Heart right ventricle (tissue), 16 donors: Measurements from ENCODE around the gene METTL26. TPM values are rescaled to one million over a fixed set of nuclear protein-coding genes. Genes with fewer than 3 reads are reported as not detected.

Experiments used
- ATAC-seq, 8 donors: fragments of 200-7000 bp; cut with Tn5 transposase; one replicate each; pipeline ENCODE4 v1.9.1; 2020; ENCODE audit warnings: mild to moderate bottlenecking in 8 of 8, moderate library complexity in 8 of 8, moderate number of reproducible peaks in 1 of 8
- DNase-seq, 2 donors: peaks; one replicate each; pipeline ENCODE4 v3.0.0-alpha.2; 2020
- H3K27ac ChIP-seq, 10 donors: fragments of 200-600 bp; sonication (generic) in 2 of 10; one replicate each; pipeline versions ENCODE4 v1.5.0 to v1.8.0; 2020 to 2022; ENCODE audit warnings: mild to moderate bottlenecking in 3 of 10
- H3K27me3 ChIP-seq, 7 donors: fragments of 200-600 bp; one replicate each; pipeline ENCODE4 v1.8.0; 2021 to 2022; ENCODE audit warnings: mild to moderate bottlenecking in 2 of 7
- H3K36me3 ChIP-seq, 9 donors: fragments of 200-600 bp; sonication (generic) in 1 of 9; one replicate each; pipeline versions ENCODE4 v1.5.0 to v1.8.0; 2020 to 2022; ENCODE audit warnings: mild to moderate bottlenecking in 2 of 9
- H3K4me1 ChIP-seq, 9 donors: fragments of 200-600 bp; sonication (generic) in 1 of 9; one replicate each; pipeline versions ENCODE4 v1.5.0 to v1.8.0; 2020 to 2022; ENCODE audit warnings: mild to moderate bottlenecking in 4 of 9
- H3K4me3 ChIP-seq, 10 donors: fragments of 200-600 bp; sonication (generic) in 2 of 10; one replicate each; pipeline versions ENCODE4 v1.5.0 to v1.8.0; 2020 to 2022; ENCODE audit warnings: mild to moderate bottlenecking in 7 of 10, moderate library complexity in 2 of 10
- H3K9me3 ChIP-seq, 11 donors: fragments of 200-600 bp in 10 of 11; sonication (generic) in 2 of 11; one replicate each; pipeline versions ENCODE4 v1.5.0 to v1.8.0; 2013 to 2022; ENCODE audit warnings: mild to moderate bottlenecking in 2 of 11, control low read depth in 1 of 11, moderate library complexity in 1 of 11
- CTCF ChIP-seq, 9 donors: fragments of 200-600 bp; sonication (generic) in 2 of 9; IDR thresholded peaks; one replicate each; pipeline versions ENCODE4 v1.5.0 to v1.8.0; 2021 to 2022; ENCODE audit warnings: antibody characterized with exemption in 9 of 9, mild to moderate bottlenecking in 5 of 9, moderate library complexity in 1 of 9
- WGBS, 2 donors: extraction: QIAGEN DNeasy Blood & Tissue Kit; methylation state at CpG; one replicate each; pipeline ENCODE4 v1.1.7; 2013; ENCODE audit warnings: inconsistent platforms in 1 of 2; 5-methylcytosine and 5-hydroxymethylcytosine counted together
- intact Hi-C, 10 donors: fragments of 100-400 bp; cut with DNase I; formaldehyde crosslinking; loops; one replicate each; pipeline versions ENCODE4 v1.11.1 to v1.14.2; 2022
- polyA plus RNA-seq, 2 donors: library from polyadenylated mRNA; stranded (reverse); fragments of 200-250 nt; gene quantifications; one replicate each; pipeline ENCODE4 v1.2.3, GENCODE V29; 2013
- total RNA-seq, 10 donors: library from RNA; stranded (reverse); fragmentation: NEBNext Ultra II Directional in 3 of 10; extraction: Animal tissue kit (Norgen Biotek cat#: 25700) in 3 of 10; gene quantifications; one replicate each; pipeline versions ENCODE4 v1.2.1 to v1.2.4, GENCODE V29; 2021 to 2023
- donor health status: Arrhythmogenic right ventricular cardiomyopathy.
- donor health status: ischemic (EF 13 %, LVEDD 7.1; RV severe dilation, severe dysfunction).
- donor health status: healthy with polysubstance abuse.
- donor health status: DM: no; HTN: yes; CAD: no.
- donor health status: DM: no; HTN: no; CAD: no.
- donor health status: ischemic (EF 25% LVEDD 6.9; RV normal size, moderate dysfunction).
- donor health status: ischemic (EF 25% LVEDD 5.7; RV mildly dilated, moderate dysfunction).
- donor health status: healthy.
- donor health status: DM: yes; HTN: yes; CAD: no.
- donor health status: Ischemic cardiomyopathy.
- donor health status: ischemic (EF 35%, LVEDD 5.7; RV mildly dilated, moderate dysfunction).
- donor health status: nonischemic (EF 11% LVEDD 7.7; RV severe dilation, severe dysfunction).
- donor health status: DM: yes; HTN: yes; CAD: no.
- donor health status: PGD.
- donor health status: ischemic (EF 29% LVEDD 5.4; RV normal size, mild dysfunction).
- donor health status: nonischemic (EF 23%, LVEDD 6.1; RV moderate dilation, normal function).

The METTL26 gene
- total and polyA plus RNA-seq, 12 donors, result 34.5 to 237 (median 44.8) TPM

GRCh38 chr16:660459-661183 lies 24.5 kb upstream of the METTL26 start:
- peak; percentile 87 to 89 for DNase-seq
- WGBS, 2 donors, result 19% methylated on average over 31 to 37 of the region's 43 CpGs
- intact Hi-C loops, result loop anchor here in 7 of 10 donors (5.0 to 10.0 kb wide), 4 partner anchors 73 to 83 kb away; no protein-coding TSS in a partner anchor
- TF ChIP-seq CTCF (IDR thresholded peaks at IDR 0.05), result peak; percentile 20 to 79 (median 63)
- Histone ChIP-seq H3K36me3 (peaks cover 0 to 35% (median 0%) of the 10 kb centered on the region in 9 donors), H3K4me3 (peak overlapping the region in 6 of 10 donors; percentile 31 to 45 (median 40)), H3K27me3 (no peaks in the 10 kb centered on the region), H3K4me1 (peaks cover 0 to 16% (median 12%) of the 10 kb centered on the region in 9 donors), H3K27ac (peak overlapping the region in 9 of 10 donors; percentile 35 to 77 (median 64)), H3K9me3 (no peaks in the 10 kb centered on the region)
- peak; percentile 74 to 92 (median 86) for ATAC-seq

GRCh38 chr16:660132-660458 lies 24.0 kb upstream of the METTL26 start:
- peak overlapping the region in 5 of 10 donors; percentile 31 to 45 (median 39) for H3K4me3 ChIP-seq
- intact Hi-C loops, result loop anchor here in 7 of 10 donors (5.0 to 10.0 kb wide), 4 partner anchors 73 to 83 kb away; no protein-coding TSS in a partner anchor
- WGBS, 2 donors, result 63 to 64% methylated on average over 6 of the region's 6 CpGs
- peaks cover 0 to 40% (median 0%) of the 10 kb centered on the region in 9 donors for H3K36me3 ChIP-seq
- H3K4me1 ChIP-seq, result peaks cover 0 to 16% (median 12%) of the 10 kb centered on the region in 9 donors
- ATAC-seq (peak in 2 of 8 donors; percentile 0 to 1), DNase-seq (no peak)
- peak overlapping the region in 7 of 10 donors; percentile 22 to 77 (median 57) for H3K27ac ChIP-seq
- H3K27me3 ChIP-seq, result no peaks in the 10 kb centered on the region
- no peaks in the 10 kb centered on the region for H3K9me3 ChIP-seq
- no peak for TF ChIP-seq CTCF (IDR thresholded peaks at IDR 0.05)

- intact Hi-C loops, result loop anchor here in 9 of 10 donors (5.0 to 10.0 kb wide), 4 partner anchors 72 to 82 kb away; no protein-coding TSS in a partner anchor
- no peaks in the 10 kb centered on the region for H3K9me3 ChIP-seq
- H3K4me1 ChIP-seq, result peaks cover 0 to 16% (median 12%) of the 10 kb centered on the region in 9 donors
- peaks cover 0 to 44% (median 0%) of the 10 kb centered on the region in 9 donors for H3K36me3 ChIP-seq
- ATAC-seq (peak in 2 of 8 donors; percentile 0 to 2), DNase-seq (no peak)
- H3K27me3 ChIP-seq, result no peaks in the 10 kb centered on the region
- no peak overlapping the region for H3K27ac ChIP-seq
- TF ChIP-seq CTCF (IDR thresholded peaks at IDR 0.05), result no peak
- 89 to 90% methylated on average over 19 to 20 of the region's 20 CpGs for WGBS, 2 donors
- H3K4me3 ChIP-seq, result no peak overlapping the region
Observed at GRCh38 chr16:659618-660017, 23.5 kb upstream of the METTL26 start.

GRCh38 chr16:658679-659571 lies 22.8 kb upstream of the METTL26 start:
- no peak for DNase-seq
- Histone ChIP-seq H3K36me3 (peaks cover 0 to 45% (median 0%) of the 10 kb centered on the region in 9 donors), H3K4me1 (peaks cover 0 to 16% (median 12%) of the 10 kb centered on the region in 9 donors), H3K4me3 (no peak overlapping the region), H3K27ac (no peak overlapping the region), H3K27me3 (no peaks in the 10 kb centered on the region), H3K9me3 (no peaks in the 10 kb centered on the region)
- no peak for TF ChIP-seq CTCF (IDR thresholded peaks at IDR 0.05)
- 93% methylated on average over 35 of the region's 35 CpGs for WGBS, 2 donors
- ATAC-seq, result no peak
- intact Hi-C loops, result loop anchor here in 2 of 10 donors (5.0 to 10.0 kb wide), 2 partner anchors 74 to 82 kb away; no protein-coding TSS in a partner anchor
